Suprapubic skin (tissue), 3 donors: ENCODE results near the gene PPP1CA.

ENCODE experiments used
- EP300 ChIP-seq: sonication (generic); formaldehyde crosslinking; IDR thresholded peaks from one replicate; pipeline ENCODE4 v1.6.1; 2017; ENCODE audit warnings: antibody characterized with exemption
- POLR2A ChIP-seq, 2 donors: fragments of 450-650 bp; IDR thresholded peaks; one replicate each; pipeline ENCODE4 v1.6.1; 2017; ENCODE audit warnings: antibody characterized with exemption in 2 of 2, mild to moderate bottlenecking in 2 of 2, moderate library complexity in 2 of 2
- TF ChIP-seq, protein P1 (sequence below), 2 donors: fragments of 200-600 bp in 1 of 2; fragments of 450-650 bp in 1 of 2; sonication (generic) in 1 of 2; IDR thresholded peaks; one replicate each; pipeline ENCODE4 v1.5.1; 2016 to 2019; ENCODE audit warnings: antibody characterized with exemption in 2 of 2, mild to moderate bottlenecking in 1 of 2, moderate library complexity in 1 of 2

DNA sequence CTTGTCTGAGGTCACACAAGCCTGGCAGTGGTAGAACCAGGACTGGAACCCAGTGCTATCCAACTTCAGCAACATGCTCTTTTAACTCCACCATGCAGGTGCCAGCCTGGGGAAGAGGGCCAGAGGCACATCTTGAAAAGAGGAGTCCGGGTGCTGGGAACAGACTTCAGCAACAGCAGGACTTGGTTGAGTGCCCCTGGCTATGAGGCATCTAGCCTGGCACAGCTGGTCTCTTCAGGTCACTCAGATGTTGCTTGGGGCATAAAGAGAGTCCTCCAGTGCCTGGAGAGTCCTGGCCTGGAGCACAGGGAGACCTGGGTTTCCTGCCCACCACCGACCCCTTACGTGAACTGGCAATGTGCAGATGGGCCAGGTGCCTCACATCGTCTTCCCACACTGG lies 23.1 kb downstream of the PPP1CA start:
- TF ChIP-seq, protein P1, sequence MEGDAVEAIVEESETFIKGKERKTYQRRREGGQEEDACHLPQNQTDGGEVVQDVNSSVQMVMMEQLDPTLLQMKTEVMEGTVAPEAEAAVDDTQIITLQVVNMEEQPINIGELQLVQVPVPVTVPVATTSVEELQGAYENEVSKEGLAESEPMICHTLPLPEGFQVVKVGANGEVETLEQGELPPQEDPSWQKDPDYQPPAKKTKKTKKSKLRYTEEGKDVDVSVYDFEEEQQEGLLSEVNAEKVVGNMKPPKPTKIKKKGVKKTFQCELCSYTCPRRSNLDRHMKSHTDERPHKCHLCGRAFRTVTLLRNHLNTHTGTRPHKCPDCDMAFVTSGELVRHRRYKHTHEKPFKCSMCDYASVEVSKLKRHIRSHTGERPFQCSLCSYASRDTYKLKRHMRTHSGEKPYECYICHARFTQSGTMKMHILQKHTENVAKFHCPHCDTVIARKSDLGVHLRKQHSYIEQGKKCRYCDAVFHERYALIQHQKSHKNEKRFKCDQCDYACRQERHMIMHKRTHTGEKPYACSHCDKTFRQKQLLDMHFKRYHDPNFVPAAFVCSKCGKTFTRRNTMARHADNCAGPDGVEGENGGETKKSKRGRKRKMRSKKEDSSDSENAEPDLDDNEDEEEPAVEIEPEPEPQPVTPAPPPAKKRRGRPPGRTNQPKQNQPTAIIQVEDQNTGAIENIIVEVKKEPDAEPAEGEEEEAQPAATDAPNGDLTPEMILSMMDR (IDR thresholded peaks at IDR 0.05), result no peak
- no peak for TF ChIP-seq POLR2A (IDR thresholded peaks at IDR 0.05)
- no peak for TF ChIP-seq EP300
